HG03469 (cell line): ENCODE measurements around the gene TCHHL1.

Source experiments
- ATAC-seq: cut with Tn5 transposase; IDR thresholded peaks from one replicate; pipeline ENCODE4 v1.9.1; 2021; ENCODE audit warnings: mild to moderate bottlenecking, moderate library complexity, moderate number of reproducible peaks; ENCODE audit not compliant: unreplicated experiment

Gene TCHHL1

DNA sequence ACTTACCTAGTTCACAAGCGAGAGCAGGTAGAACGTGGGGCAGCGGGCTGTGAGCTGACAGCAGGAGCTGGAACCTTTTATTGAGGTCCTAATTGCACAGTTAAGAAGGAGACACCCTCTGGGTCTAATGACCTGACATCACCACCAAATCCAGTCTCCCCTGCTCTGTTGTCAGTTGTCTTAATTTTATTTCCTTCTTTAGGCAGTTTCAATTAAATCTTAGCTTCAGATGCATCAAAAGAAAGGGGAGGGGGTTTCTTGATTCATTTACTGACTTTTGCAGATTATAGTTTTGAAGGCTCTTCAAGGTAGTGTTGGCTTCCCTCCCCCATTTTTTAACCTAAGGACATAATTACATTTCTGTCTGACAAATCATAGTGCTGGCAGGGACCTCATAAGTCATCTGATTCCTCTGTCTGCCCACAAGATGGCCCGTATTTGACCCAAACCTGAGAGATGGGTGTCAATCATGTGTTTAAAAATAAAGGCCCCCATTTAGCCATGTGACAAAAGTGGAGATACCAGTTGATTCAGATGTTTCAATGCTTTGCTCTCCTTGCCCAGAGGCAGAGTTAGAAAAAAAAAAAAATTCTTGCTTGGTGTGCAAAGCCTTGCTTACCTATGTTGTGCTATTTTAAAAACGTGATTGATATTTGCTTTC is at the start of gene TCHHL1:
TSS of gene TCHHL1 (minus strand) at position 51 of the 661 bp plus-strand sequence. CDS start 921 bp downstream, outside the sequence.
- ATAC-seq, result no peak

- ATAC-seq, result no peak
Measured at GRCh38 chr1:152137215-152137614, 48.4 kb upstream of the TCHHL1 start.

- no peak for ATAC-seq
Measured at GRCh38 chr1:152130186-152130585, 41.3 kb upstream of the TCHHL1 start.

- ATAC-seq, result no peak
Measured at GRCh38 chr1:152127673-152128072, 38.8 kb upstream of the TCHHL1 start.

GRCh38 chr1:152125834-152126443 is 37.1 kb upstream of the TCHHL1 start:
- no peak for ATAC-seq

GRCh38 chr1:152118915-152119314 is 30.1 kb upstream of the TCHHL1 start:
- no peak for ATAC-seq

GRCh38 chr1:152115344-152115743 is 26.5 kb upstream of the TCHHL1 start, which contains the start of gene TCHH:
TCHH (minus strand) TSS chr1:152115444; CDS start chr1:152114080, 1,364 bp downstream.
- no peak for ATAC-seq

DNA sequence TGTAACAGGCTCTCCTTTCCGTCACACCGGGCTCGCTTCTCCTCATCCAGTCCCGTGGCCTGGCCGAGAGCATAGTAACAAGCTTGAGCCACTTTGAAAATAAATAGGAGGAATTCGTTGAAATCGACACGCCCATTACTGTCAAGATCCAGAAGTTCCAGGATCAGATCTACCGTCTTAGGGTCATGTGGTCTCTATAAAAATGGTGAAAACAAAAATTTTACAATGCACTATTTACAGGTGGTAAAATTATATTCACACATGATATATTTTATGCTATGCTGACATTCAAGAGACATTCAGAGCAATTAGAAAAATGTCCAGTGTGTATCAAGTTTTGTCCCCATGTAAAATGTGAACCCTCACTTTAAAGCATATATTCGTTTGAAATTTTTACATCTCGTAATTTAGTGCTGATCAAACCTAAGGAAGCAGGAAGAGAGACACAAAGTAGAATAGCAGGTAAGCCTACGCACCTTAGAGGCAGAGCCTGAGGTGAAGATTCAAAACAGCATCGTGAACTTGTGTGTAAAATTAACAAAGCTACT is 24.1 kb upstream of the TCHHL1 start:
- ATAC-seq, result no peak

DNA sequence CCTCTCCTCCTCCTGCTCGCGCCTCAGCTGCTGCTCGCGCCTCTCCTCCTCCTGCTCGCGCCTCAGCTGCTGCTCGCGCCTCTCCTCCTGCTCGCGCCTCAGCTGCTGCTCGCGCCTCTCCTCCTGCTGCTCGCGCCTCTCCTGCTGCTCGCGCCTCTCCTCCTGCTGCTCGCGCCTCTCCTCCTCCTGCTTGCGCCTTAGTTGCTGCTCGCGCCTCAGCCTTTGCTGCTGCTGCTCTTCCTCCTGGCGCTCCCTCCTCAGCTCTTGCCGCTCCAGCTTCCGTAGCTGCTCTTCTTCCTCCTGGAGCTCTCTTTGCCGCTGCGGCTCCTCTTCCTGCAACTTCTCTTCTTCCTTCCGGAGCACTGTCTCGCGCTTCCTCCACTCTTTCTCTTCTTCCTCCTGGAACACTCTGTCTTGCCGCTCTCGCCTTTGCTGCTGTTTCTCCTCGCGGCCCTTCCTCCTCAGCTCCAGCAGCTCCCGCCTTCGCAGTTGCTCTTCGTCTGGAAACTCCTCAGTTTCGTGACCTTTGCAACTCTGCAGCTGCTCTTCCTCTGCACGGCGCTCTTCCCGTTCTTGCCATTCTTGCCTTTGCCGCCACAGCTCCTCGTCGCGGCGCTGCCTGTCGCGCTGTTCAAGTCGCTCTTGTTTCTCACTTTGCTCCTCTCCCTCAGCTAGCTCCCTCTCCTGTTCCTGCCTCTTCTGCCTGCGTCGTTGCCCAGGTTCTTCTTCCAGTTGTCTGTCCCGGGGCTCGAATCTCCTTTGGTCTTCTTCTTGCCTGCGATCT is 23.4 kb upstream of the TCHHL1 start:
- no peak for ATAC-seq

DNA sequence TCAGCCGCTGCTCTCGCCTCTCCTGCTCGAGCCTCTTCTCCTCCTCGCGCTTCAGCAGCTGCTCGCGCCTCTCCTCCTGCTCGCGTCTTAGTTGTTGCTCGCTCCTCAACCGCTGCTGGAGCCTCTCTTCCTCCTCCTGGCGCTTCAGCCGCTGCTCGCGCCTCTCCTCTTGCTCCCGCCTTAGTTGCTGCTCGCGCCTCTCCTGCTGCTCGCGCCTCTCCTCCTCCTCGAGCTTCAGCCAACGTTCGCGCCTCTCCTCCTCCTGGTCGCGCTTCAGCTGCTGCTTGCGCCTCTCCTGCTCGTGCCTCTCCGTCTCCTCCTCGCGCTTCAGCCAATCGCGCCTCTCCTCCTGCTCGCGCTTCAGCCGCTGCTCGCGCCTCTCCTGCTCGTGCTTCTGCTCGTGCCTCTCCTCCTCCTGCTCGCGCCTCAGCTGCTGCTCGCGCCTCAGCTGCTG is 22.7 kb upstream of the TCHHL1 start:
- no peak for ATAC-seq

- no peak for ATAC-seq
Measured at GRCh38 chr1:152110860-152111514, 22.1 kb upstream of the TCHHL1 start.

- ATAC-seq, result no peak
Measured at GRCh38 chr1:152110365-152110859, 21.5 kb upstream of the TCHHL1 start.

DNA sequence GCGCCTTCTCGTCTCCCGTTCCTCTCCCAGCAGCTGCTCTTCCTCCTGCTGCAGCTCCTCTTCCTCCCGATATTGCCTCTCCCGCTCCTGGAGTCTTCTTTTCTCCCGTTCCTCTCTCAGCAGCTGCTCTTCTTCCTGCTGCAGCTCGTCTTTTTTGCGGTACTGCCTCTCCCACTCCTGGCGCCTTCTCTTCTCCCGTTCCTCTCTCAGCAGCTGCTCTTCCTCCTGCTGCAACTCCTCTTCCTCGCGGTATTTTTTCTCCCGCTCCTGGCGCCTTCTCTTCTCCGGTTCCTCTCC is 21.1 kb upstream of the TCHHL1 start:
- no peak for ATAC-seq

GRCh38 chr1:152109231-152109997 is 20.6 kb upstream of the TCHHL1 start:
- ATAC-seq, result no peak

GRCh38 chr1:152108882-152109222 is 20.0 kb upstream of the TCHHL1 start:
- no peak for ATAC-seq

GRCh38 chr1:152107984-152108881 is 19.4 kb upstream of the TCHHL1 start:
- ATAC-seq, result no peak

DNA sequence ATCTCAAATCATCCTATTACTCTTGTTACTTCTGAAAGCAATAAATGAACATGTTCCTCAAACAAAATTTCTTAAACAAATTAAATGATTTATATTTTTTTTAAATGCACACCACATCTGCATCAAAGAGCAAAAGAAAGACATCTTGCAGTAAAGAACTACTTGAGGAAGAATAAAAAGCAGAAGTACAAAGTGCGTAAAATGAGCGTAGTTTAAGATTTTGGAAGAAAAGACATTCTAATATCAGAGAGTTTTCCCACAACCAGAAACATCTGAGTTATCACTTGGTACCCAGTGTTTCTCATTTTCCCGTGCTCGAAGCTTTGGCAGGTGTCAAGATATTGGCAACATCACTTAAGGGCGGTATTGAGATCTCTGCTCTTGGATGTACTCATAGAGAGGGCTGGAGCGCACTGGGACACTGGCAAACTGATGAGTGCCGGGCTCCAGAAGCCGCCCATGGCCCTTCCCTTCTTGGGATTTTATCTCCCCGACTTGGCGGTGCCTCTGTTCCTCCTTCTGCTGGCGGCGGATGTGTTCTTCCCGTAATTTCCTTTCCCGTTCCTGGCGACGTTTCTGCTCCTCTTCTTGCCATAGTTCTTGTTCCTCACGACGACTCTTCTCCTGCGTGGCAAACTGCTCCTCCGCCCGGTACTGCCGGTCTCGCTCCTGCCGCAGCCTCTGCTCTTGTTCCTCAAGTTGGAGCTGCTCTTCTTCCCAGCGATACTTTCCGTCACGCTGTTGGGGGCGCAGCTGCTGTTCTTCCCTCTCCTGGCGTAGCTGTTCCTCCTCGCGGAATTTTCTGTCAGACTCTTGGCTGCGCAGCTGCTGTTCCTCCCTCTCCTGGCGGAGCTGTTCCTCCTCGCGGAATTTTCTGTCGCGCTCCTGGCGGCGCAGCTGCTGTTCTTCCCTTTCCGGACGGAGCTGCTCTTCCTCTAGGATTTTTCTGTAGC is 18.4 kb upstream of the TCHHL1 start:
- no peak for ATAC-seq

GRCh38 chr1:152104854-152105253 is 16.0 kb upstream of the TCHHL1 start:
- no peak for ATAC-seq
